H9 (cell line): ENCODE results near the gene PCGF2. TPM values are rescaled to one million over a fixed set of nuclear protein-coding genes. Genes with fewer than 3 reads are reported as not detected.
A peak's percentile ranks its signal among the peaks of the same experiment; 100 is the strongest.

Source experiments
- DNase-seq: peaks from one replicate; pipeline ENCODE4 v3.0.0-alpha.2; 2017
- H2AFZ ChIP-seq: one replicate; pipeline ENCODE4 v1.6.1; 2013; ENCODE audit warnings: mild to moderate bottlenecking, low read length, control low read depth, moderate library complexity
- H2AK5ac ChIP-seq: 2 replicates; pipeline ENCODE4 v1.6.1; 2013; ENCODE audit warnings: low read length, control low read depth, mixed read lengths; ENCODE audit not compliant: insufficient read length
- H2BK120ac ChIP-seq: one replicate; pipeline ENCODE4 v1.6.1; 2013; ENCODE audit warnings: low read depth, mild to moderate bottlenecking, low read length, control low read depth, inconsistent platforms; ENCODE audit not compliant: poor library complexity, severe bottlenecking
- H2BK12ac ChIP-seq: 2 replicates; pipeline ENCODE4 v1.6.1; 2013; ENCODE audit warnings: low read length, control low read depth, mixed read lengths, low read depth; ENCODE audit not compliant: insufficient read length
- H2BK15ac ChIP-seq: 2 replicates; pipeline ENCODE4 v1.6.1; 2013; ENCODE audit warnings: low read depth, low read length, control low read depth
- H2BK20ac ChIP-seq: one replicate; pipeline ENCODE4 v1.6.1; 2013; ENCODE audit warnings: low read depth, mild to moderate bottlenecking, low read length, control low read depth, inconsistent platforms; ENCODE audit not compliant: poor library complexity, severe bottlenecking
- H2BK5ac ChIP-seq: 2 replicates; pipeline ENCODE4 v1.6.1; 2013; ENCODE audit warnings: low read length, control low read depth, mixed read lengths; ENCODE audit not compliant: insufficient read length
- H3K14ac ChIP-seq: 2 replicates; pipeline ENCODE4 v1.6.1; 2013; ENCODE audit warnings: low read length, control low read depth; ENCODE audit not compliant: insufficient read depth
- H3K18ac ChIP-seq: 2 replicates; pipeline ENCODE4 v1.6.1; 2013; ENCODE audit warnings: low read depth, mild to moderate bottlenecking, mixed read lengths, low read length, control low read depth; ENCODE audit not compliant: insufficient read length
- H3K23ac ChIP-seq: 2 replicates; pipeline ENCODE4 v1.6.1; 2013; ENCODE audit warnings: low read length, control low read depth, mixed read lengths, low read depth; ENCODE audit not compliant: insufficient read length
- H3K23me2 ChIP-seq: 2 replicates; pipeline ENCODE4 v1.6.1; 2013; ENCODE audit warnings: low read depth, mild to moderate bottlenecking, mixed read lengths, low read length, control low read depth; ENCODE audit not compliant: insufficient read length, poor library complexity, severe bottlenecking
- H3K27ac ChIP-seq: 2 replicates; pipeline ENCODE4 v1.5.1; 2013; ENCODE audit warnings: low read length, control low read depth, mixed read lengths, low read depth; ENCODE audit not compliant: insufficient read length
- H3K27me3 ChIP-seq: 2 replicates; pipeline ENCODE4 v1.6.1; 2013; ENCODE audit warnings: low read length, control low read depth, inconsistent platforms; ENCODE audit not compliant: insufficient read depth
- H3K4ac ChIP-seq: 2 replicates; pipeline ENCODE4 v1.6.1; 2013; ENCODE audit warnings: low read depth, mild to moderate bottlenecking, control low read depth, inconsistent platforms, low read length, moderate library complexity
- H3K4me1 ChIP-seq: 2 replicates; pipeline ENCODE4 v1.6.1; 2013; ENCODE audit warnings: low read length, control low read depth, inconsistent platforms; ENCODE audit not compliant: insufficient read depth
- H3K4me2 ChIP-seq: 2 replicates; pipeline ENCODE4 v1.6.1; 2013; ENCODE audit warnings: low read length, control low read depth, mixed read lengths; ENCODE audit not compliant: insufficient read length, insufficient read depth
- H3K56ac ChIP-seq: 2 replicates; pipeline ENCODE4 v1.6.1; 2013; ENCODE audit warnings: low read depth, mild to moderate bottlenecking, mixed read lengths, low read length, control low read depth; ENCODE audit not compliant: insufficient read length
- H3K79me1 ChIP-seq: 2 replicates; pipeline ENCODE4 v1.6.1; 2013; ENCODE audit warnings: low read depth, mild to moderate bottlenecking, moderate library complexity, low read length, control low read depth, inconsistent platforms; ENCODE audit not compliant: insufficient read depth, poor library complexity, severe bottlenecking
- H3K79me2 ChIP-seq: 2 replicates; pipeline ENCODE4 v1.6.1; 2013; ENCODE audit warnings: low read length, control low read depth, inconsistent platforms; ENCODE audit not compliant: insufficient read depth
- H3K9ac ChIP-seq: 2 replicates; pipeline ENCODE4 v1.6.1; 2013; ENCODE audit warnings: low read length, control low read depth, mixed read lengths; ENCODE audit not compliant: insufficient read length; ENCODE audit errors: extremely low read depth
- H3K9me3 ChIP-seq: one replicate; pipeline ENCODE4 v1.6.1; 2013; ENCODE audit warnings: low read depth, low read length, inconsistent platforms; ENCODE audit not compliant: control insufficient read depth
- H3T11ph ChIP-seq: one replicate; pipeline ENCODE4 v1.6.1; 2013; ENCODE audit warnings: mild to moderate bottlenecking, low read length, control low read depth, inconsistent platforms
- H4K20me1 ChIP-seq: one replicate; pipeline ENCODE4 v1.6.1; 2013; ENCODE audit not compliant: control insufficient read depth, insufficient read length, insufficient read depth
- H4K5ac ChIP-seq: 2 replicates; pipeline ENCODE4 v1.6.1; 2013; ENCODE audit warnings: low read depth, mild to moderate bottlenecking, mixed read lengths, low read length, control low read depth; ENCODE audit not compliant: insufficient read length
- H4K8ac ChIP-seq: replicated peaks from 2 replicates; pipeline ENCODE4 v1.6.1; 2013; ENCODE audit warnings: low read length, control low read depth, mixed read lengths, low read depth; ENCODE audit not compliant: insufficient read length
- H4K91ac ChIP-seq: 2 replicates; pipeline ENCODE4 v1.6.1; 2013; ENCODE audit warnings: low read depth, mild to moderate bottlenecking, moderate library complexity, mixed read lengths, low read length, control low read depth; ENCODE audit not compliant: insufficient read length
- H3K27ac Mint-ChIP-seq, 3 experiments: 2 replicates in 2 of 3; 3 replicates in 1 of 3; pipeline ENCODE4 v1.8.0; 2020 to 2021; ENCODE audit warnings: mixed read lengths in 3 of 3, mild to moderate bottlenecking in 1 of 3, moderate library complexity in 1 of 3
- H3K27me3 Mint-ChIP-seq: 2 replicates; pipeline ENCODE4 v1.8.0; 2021; ENCODE audit warnings: low read depth, mild to moderate bottlenecking, moderate library complexity, mixed read lengths
- H3K36me3 Mint-ChIP-seq, 3 experiments: 2 replicates in 2 of 3; 3 replicates in 1 of 3; pipeline ENCODE4 v1.8.0; 2020 to 2021; ENCODE audit warnings: low read depth in 3 of 3, mixed read lengths in 3 of 3; ENCODE audit not compliant: insufficient read depth in 1 of 3
- H3K4me1 Mint-ChIP-seq, 2 experiments: 2 replicates each; pipeline ENCODE4 v1.8.0; 2020; ENCODE audit warnings: mixed read lengths in 2 of 2
- H3K4me3 Mint-ChIP-seq, 2 experiments: 2 replicates in 1 of 2; 3 replicates in 1 of 2; pipeline ENCODE4 v1.8.0; 2020 to 2021; ENCODE audit warnings: mild to moderate bottlenecking in 2 of 2, mixed read lengths in 2 of 2, moderate library complexity in 1 of 2
- H3K9me3 Mint-ChIP-seq, 2 experiments: 2 replicates in 1 of 2; 3 replicates in 1 of 2; pipeline ENCODE4 v1.8.0; 2020; ENCODE audit warnings: mild to moderate bottlenecking in 2 of 2, mixed read lengths in 2 of 2, moderate library complexity in 1 of 2
- WGBS: extraction: QIAGEN DNeasy Blood & Tissue Kit; methylation state at CpG from one replicate; pipeline ENCODE4 v1.1.7; 2013; ENCODE audit warnings: missing lambda C conversion rate, low lambda C conversion rate, mixed read lengths; ENCODE audit not compliant: insufficient read length; ENCODE audit errors: extremely low coverage; 5-methylcytosine and 5-hydroxymethylcytosine counted together
- total RNA-seq: library from RNA; stranded (reverse); gene quantifications from 2 replicates; pipeline ENCODE4 v1.2.1, GENCODE V29; 2021
- TF ChIP-seq, protein P1 (sequence below): fragments of 200-600 bp; sonication (generic); conservative IDR thresholded peaks from 3 replicates; pipeline ENCODE4 v1.8.0; 2021; ENCODE audit warnings: antibody characterized with exemption, mild to moderate bottlenecking

The PCGF2 gene
- total RNA-seq, 1 experiment from 2014 or later = 106 TPM

DNA sequence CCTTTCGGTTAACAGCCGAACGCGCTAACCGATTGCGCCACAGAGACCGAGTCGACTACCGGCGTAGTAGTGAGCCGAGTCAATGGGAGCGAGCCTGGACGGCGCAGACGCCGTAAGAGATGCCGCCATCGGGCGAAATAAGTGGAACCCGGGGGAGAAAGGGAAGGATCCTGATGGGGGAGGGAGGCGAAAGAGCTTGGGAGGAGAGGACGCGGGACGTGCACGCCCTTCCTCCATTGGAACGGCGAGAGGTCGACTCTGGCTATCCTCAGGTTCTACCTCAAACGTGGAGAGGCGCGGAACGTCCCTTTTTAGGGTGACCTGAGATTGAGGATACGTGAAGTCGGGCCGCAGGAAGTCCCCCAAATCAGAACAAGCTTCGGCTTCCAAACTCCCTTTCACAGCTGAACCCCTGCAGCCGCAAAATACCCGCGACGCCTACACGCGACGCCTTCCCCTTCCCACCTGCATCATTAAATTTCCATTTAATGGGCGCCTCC is 3.7 kb upstream of the PCGF2 start:
- peaks cover 33% of the 10 kb centered on the region for H3K23me2 ChIP-seq
- no peak overlapping the region for H2BK20ac ChIP-seq
- H3K4ac ChIP-seq = no peak overlapping the region
- H3K9ac ChIP-seq = peak overlapping the region; percentile 73
- no peak overlapping the region for H4K5ac ChIP-seq
- WGBS = no CpG with 5 or more reads among the region's 44 CpGs
- TF ChIP-seq, protein P1, sequence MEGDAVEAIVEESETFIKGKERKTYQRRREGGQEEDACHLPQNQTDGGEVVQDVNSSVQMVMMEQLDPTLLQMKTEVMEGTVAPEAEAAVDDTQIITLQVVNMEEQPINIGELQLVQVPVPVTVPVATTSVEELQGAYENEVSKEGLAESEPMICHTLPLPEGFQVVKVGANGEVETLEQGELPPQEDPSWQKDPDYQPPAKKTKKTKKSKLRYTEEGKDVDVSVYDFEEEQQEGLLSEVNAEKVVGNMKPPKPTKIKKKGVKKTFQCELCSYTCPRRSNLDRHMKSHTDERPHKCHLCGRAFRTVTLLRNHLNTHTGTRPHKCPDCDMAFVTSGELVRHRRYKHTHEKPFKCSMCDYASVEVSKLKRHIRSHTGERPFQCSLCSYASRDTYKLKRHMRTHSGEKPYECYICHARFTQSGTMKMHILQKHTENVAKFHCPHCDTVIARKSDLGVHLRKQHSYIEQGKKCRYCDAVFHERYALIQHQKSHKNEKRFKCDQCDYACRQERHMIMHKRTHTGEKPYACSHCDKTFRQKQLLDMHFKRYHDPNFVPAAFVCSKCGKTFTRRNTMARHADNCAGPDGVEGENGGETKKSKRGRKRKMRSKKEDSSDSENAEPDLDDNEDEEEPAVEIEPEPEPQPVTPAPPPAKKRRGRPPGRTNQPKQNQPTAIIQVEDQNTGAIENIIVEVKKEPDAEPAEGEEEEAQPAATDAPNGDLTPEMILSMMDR = no peak
- no peaks in the 10 kb centered on the region for H3K4me1 ChIP-seq
- Mint-ChIP-seq H3K9me3 (peaks cover 0 to 3% of the 10 kb centered on the region in 2 experiments; a peak in 2 of 5 replicates), H3K4me1 (peaks cover 20 to 21% of the 10 kb centered on the region in 2 experiments), H3K4me3 (peak overlapping the region; percentile 97), H3K36me3 (peaks cover 17 to 25% (median 25%) of the 10 kb centered on the region in 3 experiments), H3K27me3 (peaks cover 11% of the 10 kb centered on the region), H3K27ac (peak overlapping the region; percentile 88 to 98 (median 98))
- no peak overlapping the region for H2AFZ ChIP-seq
- H3K79me2 ChIP-seq = peaks cover 6% of the 10 kb centered on the region; the same call in 1 of the 2 replicates
- peak overlapping the region; percentile 74; the same call in 1 of the 2 replicates for H3K14ac ChIP-seq
- H3K4me2 ChIP-seq = peak overlapping the region; percentile 98
- H3K27ac ChIP-seq = no peak overlapping the region
- DNase-seq = peak; percentile 87
- H2AK5ac ChIP-seq = no peak overlapping the region
- H2BK5ac ChIP-seq = no peak overlapping the region
- H4K8ac ChIP-seq = no peak overlapping the region
- peak overlapping the region; percentile 68 for H3K18ac ChIP-seq
- H4K20me1 ChIP-seq = no peaks in the 10 kb centered on the region
- H3T11ph ChIP-seq = no peak overlapping the region
- H3K23ac ChIP-seq = no peak overlapping the region
- H3K27me3 ChIP-seq = no peaks in the 10 kb centered on the region
- no peak overlapping the region for H3K56ac ChIP-seq
- no peak overlapping the region for H2BK120ac ChIP-seq
- no peak overlapping the region for H2BK15ac ChIP-seq
- no peaks in the 10 kb centered on the region for H3K9me3 ChIP-seq
- H3K79me1 ChIP-seq = no peaks in the 10 kb centered on the region
- no peak overlapping the region for H2BK12ac ChIP-seq
- H4K91ac ChIP-seq = no peak overlapping the region
